NB4 (cell line): ENCODE measurements around the gene CCDC7.
"Not testable (repeated sequence)": the region's sequence is repeated elsewhere in the genome, so short reads cannot be mapped to it uniquely, and the experiment has no call there.

Source experiments
- DNase-seq: peaks from one replicate; pipeline ENCODE4 v3.0.0; 2010; ENCODE audit warnings: low read depth
- H3K4me3 ChIP-seq: one replicate; pipeline ENCODE4 v1.5.1; 2011; ENCODE audit warnings: mild to moderate bottlenecking, low read depth, low read length, moderate library complexity
- MAX ChIP-seq: IDR thresholded peaks from 2 replicates; pipeline ENCODE4 v1.6.1; 2011; ENCODE audit warnings: low read depth, low read length
- MYC ChIP-seq: IDR thresholded peaks from 2 replicates; pipeline ENCODE4 v1.6.1; 2011; ENCODE audit warnings: low read depth, low read length
- POLR2A ChIP-seq: IDR thresholded peaks from 2 replicates; pipeline ENCODE4 v1.6.1; 2011; ENCODE audit warnings: mild to moderate bottlenecking; ENCODE audit not compliant: insufficient read length; ENCODE audit errors: extremely low read depth
- TF ChIP-seq, protein P1 (sequence below): IDR thresholded peaks from one replicate; pipeline ENCODE4 v1.5.1; 2012; ENCODE audit warnings: low read depth, low read length

The CCDC7 gene

DNA sequence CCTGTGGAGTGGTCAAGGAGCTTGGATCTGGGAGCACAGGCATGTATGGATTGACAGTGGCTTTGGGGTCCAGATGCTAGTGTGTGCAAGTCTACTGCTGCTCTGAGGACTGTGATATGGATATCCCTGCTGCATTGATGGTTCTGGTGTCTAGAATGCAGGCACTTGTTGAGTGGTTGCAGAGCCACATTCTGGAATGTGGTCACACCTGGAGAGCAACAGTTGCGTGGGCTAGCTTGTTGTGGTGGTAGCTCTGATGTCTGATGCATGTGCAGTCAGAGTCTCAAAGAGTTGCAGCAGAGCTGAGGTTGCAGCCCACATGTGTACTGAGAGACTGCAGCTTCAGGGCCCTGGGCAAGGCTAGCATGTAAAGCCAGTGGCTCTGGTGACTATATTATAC, 43.2 kb downstream of the CCDC7 start:
- no peak for DNase-seq
- TF ChIP-seq, protein P1, sequence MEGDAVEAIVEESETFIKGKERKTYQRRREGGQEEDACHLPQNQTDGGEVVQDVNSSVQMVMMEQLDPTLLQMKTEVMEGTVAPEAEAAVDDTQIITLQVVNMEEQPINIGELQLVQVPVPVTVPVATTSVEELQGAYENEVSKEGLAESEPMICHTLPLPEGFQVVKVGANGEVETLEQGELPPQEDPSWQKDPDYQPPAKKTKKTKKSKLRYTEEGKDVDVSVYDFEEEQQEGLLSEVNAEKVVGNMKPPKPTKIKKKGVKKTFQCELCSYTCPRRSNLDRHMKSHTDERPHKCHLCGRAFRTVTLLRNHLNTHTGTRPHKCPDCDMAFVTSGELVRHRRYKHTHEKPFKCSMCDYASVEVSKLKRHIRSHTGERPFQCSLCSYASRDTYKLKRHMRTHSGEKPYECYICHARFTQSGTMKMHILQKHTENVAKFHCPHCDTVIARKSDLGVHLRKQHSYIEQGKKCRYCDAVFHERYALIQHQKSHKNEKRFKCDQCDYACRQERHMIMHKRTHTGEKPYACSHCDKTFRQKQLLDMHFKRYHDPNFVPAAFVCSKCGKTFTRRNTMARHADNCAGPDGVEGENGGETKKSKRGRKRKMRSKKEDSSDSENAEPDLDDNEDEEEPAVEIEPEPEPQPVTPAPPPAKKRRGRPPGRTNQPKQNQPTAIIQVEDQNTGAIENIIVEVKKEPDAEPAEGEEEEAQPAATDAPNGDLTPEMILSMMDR, result no peak
- TF ChIP-seq POLR2A (no peak), MYC (no peak), MAX (no peak)
- H3K4me3 ChIP-seq, result no peak overlapping the region

DNA sequence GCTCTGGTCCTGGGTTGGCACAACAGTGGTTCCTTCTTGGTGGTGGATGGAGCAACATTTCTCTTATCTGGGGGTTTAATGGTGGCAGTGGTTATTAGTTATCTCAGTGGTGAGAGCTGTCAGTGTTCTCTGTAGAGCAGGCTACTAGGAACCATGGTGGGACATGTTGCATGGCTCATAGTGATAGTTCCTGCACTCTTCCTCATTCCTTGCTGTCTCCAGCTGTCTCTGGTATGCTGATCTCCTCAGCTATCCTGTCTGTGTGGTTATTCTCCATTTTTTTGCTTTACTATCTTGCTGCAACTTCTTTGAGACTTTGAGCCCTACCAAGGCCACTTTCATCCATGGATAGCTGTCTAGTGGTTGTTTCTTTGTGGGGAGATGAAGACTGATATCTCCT, 44.0 kb downstream of the CCDC7 start:
- DNase-seq, result no peak
- no peak for TF ChIP-seq MYC
- no peak for TF ChIP-seq POLR2A
- no peak for TF ChIP-seq MAX
- TF ChIP-seq, protein P1, result no peak
- H3K4me3 ChIP-seq, result no peak overlapping the region

DNA sequence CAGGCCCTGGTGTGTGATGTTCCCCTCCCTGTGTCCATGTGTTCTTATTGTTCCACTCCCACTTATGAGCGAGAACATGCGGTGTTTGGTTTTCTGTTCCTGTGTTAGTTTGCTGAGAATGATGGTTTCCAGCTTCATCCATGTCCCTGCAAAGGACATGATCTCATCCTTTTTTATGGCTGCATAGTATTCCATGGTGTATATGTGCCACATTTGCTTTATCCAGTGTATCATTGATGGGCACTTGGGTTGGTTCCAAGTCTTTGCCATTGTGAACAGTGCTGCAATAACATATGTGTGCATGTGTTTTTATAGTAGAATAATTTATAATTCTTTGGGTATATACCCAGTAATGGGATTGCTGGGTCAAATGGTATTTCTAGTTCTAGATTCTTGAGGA, 48.6 kb downstream of the CCDC7 start:
- H3K4me3 ChIP-seq, DNase-seq: not testable (repeated sequence)

DNA sequence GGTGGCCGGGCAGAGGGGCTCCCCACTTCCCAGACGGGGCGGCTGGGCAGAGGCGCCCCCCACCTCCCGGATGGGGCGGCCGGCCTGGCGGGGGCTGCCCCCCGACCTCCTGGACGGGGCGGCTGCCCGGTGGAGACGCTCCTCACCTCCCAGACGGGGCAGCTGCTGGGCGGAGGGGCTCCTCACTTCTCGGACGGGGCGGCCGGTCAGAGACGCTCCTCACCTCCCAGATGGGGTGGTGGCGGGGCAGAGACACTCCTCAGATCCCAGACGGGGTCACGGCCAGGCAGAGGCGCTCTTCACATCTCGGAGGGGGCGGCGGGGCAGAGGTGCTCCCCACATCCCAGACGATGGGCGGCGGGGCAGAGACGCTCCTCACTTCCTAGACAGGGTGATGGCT, 54.2 kb downstream of the CCDC7 start:
- H3K4me3 ChIP-seq, DNase-seq: not testable (repeated sequence)

DNA sequence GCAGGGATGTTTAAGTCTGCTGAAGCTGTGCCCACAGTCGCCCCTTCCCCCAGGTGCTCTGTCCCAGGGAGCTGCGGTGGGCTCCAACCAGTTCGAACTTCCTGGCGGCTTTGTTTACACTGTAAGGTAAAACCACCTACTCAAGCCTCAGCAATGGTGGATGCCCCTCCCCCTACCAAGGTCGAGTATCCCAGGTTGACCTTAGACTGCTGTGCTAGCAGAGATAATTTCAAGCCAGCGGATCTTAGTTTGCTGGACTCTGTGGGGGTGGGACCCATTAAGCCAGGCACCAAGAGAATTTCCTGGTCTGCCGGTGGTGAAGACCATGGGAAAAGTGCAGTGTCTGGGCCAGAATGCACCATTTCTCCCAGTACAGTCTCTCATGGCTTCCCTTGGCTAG, 56.0 kb downstream of the CCDC7 start:
- TF ChIP-seq, protein P1, result no peak
- TF ChIP-seq MAX, result no peak
- TF ChIP-seq POLR2A, result no peak
- no peak for TF ChIP-seq MYC
- no peak for DNase-seq
- H3K4me3 ChIP-seq, result no peak overlapping the region

- not testable (repeated sequence) for DNase-seq, H3K4me3 ChIP-seq
Measured at GRCh38 chr10:32505762-32506420, 60.0 kb downstream of the CCDC7 start.

DNA sequence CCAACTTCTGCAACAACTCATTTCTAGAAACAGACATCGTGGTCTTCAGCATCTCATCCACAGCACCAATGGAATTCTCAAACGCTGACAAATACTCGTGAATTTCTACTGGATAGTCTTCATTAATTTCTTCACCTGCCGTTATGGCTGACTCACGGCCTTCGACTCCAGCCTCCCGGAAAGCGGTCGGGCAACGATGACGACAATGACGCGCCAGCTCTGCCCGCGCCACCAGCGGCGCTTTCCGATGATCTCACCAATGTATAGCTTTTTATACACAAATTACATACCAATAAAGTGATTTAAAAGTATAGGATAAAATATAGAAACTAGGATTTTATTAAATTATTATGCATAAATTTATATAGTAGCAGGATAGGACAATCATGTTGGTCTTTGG, 65.7 kb downstream of the CCDC7 start:
- TF ChIP-seq MYC (no peak), MAX (no peak), POLR2A (no peak)
- TF ChIP-seq, protein P1, result no peak
- no peak for DNase-seq
- H3K4me3 ChIP-seq, result no peak overlapping the region
